ENCODE data around the gene CCDC74B. TPM values are rescaled to one million over a fixed set of nuclear protein-coding genes. Genes with fewer than 3 reads are reported as not detected.
"Not testable (repeated sequence)": the region's sequence is repeated elsewhere in the genome, so short reads cannot be mapped to it uniquely, and the experiment has no call there.

CCDC74B gene
- total RNA-seq, 4 donors from 2014 or later = 0.55 to 1.8 (median 1.4) TPM; not detected in 1

- no peak overlapping the region for H3K4me3 ChIP-seq
- H3K27me3 ChIP-seq = no peaks in the 10 kb centered on the region
- no peaks in the 10 kb centered on the region for H3K9me3 ChIP-seq
- intact Hi-C loops (cut with DNase I; ENCODE audit: low total_unique reads) (no loop called here), in situ Hi-C loops (cut with MboI; ENCODE audit: low pct_ligation_motif_present in 1 of 4, low pct_unique_long_range_greater_than_20kb in 1 of 4, low sequenced_read_pairs in 3 of 4) (loop anchor here in 2 of 4 donors (25.0 kb wide), 1 partner anchor 182 kb away; the partner anchor contains the start of gene IMP4 (in 2 of the 2))
- H3K36me3 ChIP-seq = no peaks in the 10 kb centered on the region
- WGBS, 2 donors (ENCODE audit: low coverage in 1 of 2) = 91 to 100% methylated on average over 1 to 26 of the region's 29 CpGs
- H3K4me1 ChIP-seq = no peaks in the 10 kb centered on the region
- no peak overlapping the region for H3K27ac ChIP-seq
- TF ChIP-seq EP300 (IDR thresholded peaks at IDR 0.05; ENCODE audit: low read depth) = no peak
- no peak for TF ChIP-seq POLR2A (IDR thresholded peaks at IDR 0.05)
- TF ChIP-seq CTCF (IDR thresholded peaks at IDR 0.05) = no peak
- no peak for TF ChIP-seq POLR2AphosphoS5 (IDR thresholded peaks at IDR 0.05)
- no peak for DNase-seq
Measured at GRCh38 chr2:130154773-130155765, 10.2 kb upstream of the CCDC74B start.

GRCh38 chr2:130154423-130154770 is 9.5 kb upstream of the CCDC74B start:
- H3K4me1 ChIP-seq; H3K27ac ChIP-seq; DNase-seq; H3K4me3 ChIP-seq; intact Hi-C loops (cut with DNase I; ENCODE audit: low total_unique reads); H3K36me3 ChIP-seq; H3K9me3 ChIP-seq; H3K27me3 ChIP-seq: not testable (repeated sequence)
- in situ Hi-C loops (cut with MboI; ENCODE audit: low pct_ligation_motif_present in 1 of 4, low pct_unique_long_range_greater_than_20kb in 1 of 4, low sequenced_read_pairs in 3 of 4) = loop anchor here in 2 of 4 donors (25.0 kb wide), 1 partner anchor 183 kb away; the partner anchor contains the start of gene IMP4 (in 2 of the 2)
- WGBS, 2 donors (ENCODE audit: low coverage in 1 of 2) = 91% methylated on average over 8 of the region's 8 CpGs; no CpG with 5 or more reads in 1 of the 2 donors

GRCh38 chr2:130153721-130154422 is 9.0 kb upstream of the CCDC74B start:
- intact Hi-C loops (cut with DNase I; ENCODE audit: low total_unique reads); H3K9me3 ChIP-seq; DNase-seq; H3K27ac ChIP-seq; H3K36me3 ChIP-seq; H3K4me1 ChIP-seq; H3K4me3 ChIP-seq; H3K27me3 ChIP-seq: not testable (repeated sequence)
- WGBS, 2 donors (ENCODE audit: low coverage in 1 of 2) = 97% methylated on average over 18 of the region's 23 CpGs; no CpG with 5 or more reads in 1 of the 2 donors
- in situ Hi-C loops (cut with MboI; ENCODE audit: low pct_ligation_motif_present in 1 of 4, low pct_unique_long_range_greater_than_20kb in 1 of 4, low sequenced_read_pairs in 3 of 4) = loop anchor here in 2 of 4 donors (25.0 kb wide), 1 partner anchor 183 kb away; the partner anchor contains the start of gene IMP4 (in 2 of the 2)

GRCh38 chr2:130152816-130153595 is 8.1 kb upstream of the CCDC74B start:
- in situ Hi-C loops (cut with MboI; ENCODE audit: low pct_ligation_motif_present in 1 of 4, low pct_unique_long_range_greater_than_20kb in 1 of 4, low sequenced_read_pairs in 3 of 4) = loop anchor here in 2 of 4 donors (25.0 kb wide), 1 partner anchor 184 kb away; the partner anchor contains the start of gene IMP4 (in 2 of the 2)
- TF ChIP-seq POLR2AphosphoS5 (IDR thresholded peaks at IDR 0.05) (no peak), POLR2A (IDR thresholded peaks at IDR 0.05) (no peak), CTCF (IDR thresholded peaks at IDR 0.05) (no peak), EP300 (IDR thresholded peaks at IDR 0.05; ENCODE audit: low read depth) (no peak)
- DNase-seq = no peak
- H3K27ac ChIP-seq = no peak overlapping the region
- no peaks in the 10 kb centered on the region for H3K9me3 ChIP-seq
- H3K4me1 ChIP-seq = no peaks in the 10 kb centered on the region
- no peaks in the 10 kb centered on the region for H3K36me3 ChIP-seq
- WGBS, 2 donors (ENCODE audit: low coverage in 1 of 2) = 93% methylated on average over 21 of the region's 25 CpGs; no CpG with 5 or more reads in 1 of the 2 donors
- no peaks in the 10 kb centered on the region for H3K27me3 ChIP-seq
- intact Hi-C loops (cut with DNase I; ENCODE audit: low total_unique reads) = no loop called here
- H3K4me3 ChIP-seq = no peak overlapping the region

- not testable (repeated sequence) for H3K36me3 ChIP-seq, DNase-seq
Measured at GRCh38 chr2:130152136-130152815, 7.4 kb upstream of the CCDC74B start.

GRCh38 chr2:130151145-130151512 is 6.2 kb upstream of the CCDC74B start:
- DNase-seq; H3K27ac ChIP-seq; H3K9me3 ChIP-seq; H3K4me3 ChIP-seq; H3K36me3 ChIP-seq; H3K27me3 ChIP-seq; H3K4me1 ChIP-seq; intact Hi-C loops (cut with DNase I; ENCODE audit: low total_unique reads): not testable (repeated sequence)
- in situ Hi-C loops (cut with MboI; ENCODE audit: low pct_ligation_motif_present in 1 of 4, low pct_unique_long_range_greater_than_20kb in 1 of 4, low sequenced_read_pairs in 3 of 4) = loop anchor here in 2 of 4 donors (25.0 kb wide), 1 partner anchor 186 kb away; the partner anchor contains the start of gene IMP4 (in 2 of the 2)
- WGBS, 2 donors (ENCODE audit: low coverage in 1 of 2) = 69% methylated on average over 5 of the region's 5 CpGs; no CpG with 5 or more reads in 1 of the 2 donors

More at GRCh38 chr2:130152136-130152815, 7.4 kb upstream of the CCDC74B start:
- intact Hi-C loops (cut with DNase I; ENCODE audit: low total_unique reads); H3K27ac ChIP-seq; H3K4me1 ChIP-seq; H3K27me3 ChIP-seq; H3K4me3 ChIP-seq; H3K9me3 ChIP-seq: not testable (repeated sequence)
- in situ Hi-C loops (cut with MboI; ENCODE audit: low pct_ligation_motif_present in 1 of 4, low pct_unique_long_range_greater_than_20kb in 1 of 4, low sequenced_read_pairs in 3 of 4) = loop anchor here in 2 of 4 donors (25.0 kb wide), 1 partner anchor 185 kb away; the partner anchor contains the start of gene IMP4 (in 2 of the 2)
- WGBS, 2 donors (ENCODE audit: low coverage in 1 of 2) = 95% methylated on average over 25 of the region's 27 CpGs; no CpG with 5 or more reads in 1 of the 2 donors

All from transverse colon (tissue), 4 donors.